GM20431 (cell line): ENCODE results near the gene ALPK3.
"Not testable (repeated sequence)": the region's sequence is repeated elsewhere in the genome, so short reads cannot be mapped to it uniquely, and the experiment has no call there.

Experiments used
- in situ Hi-C: fragments of 300-500 bp; cut with MseI, MboI; formaldehyde crosslinking; loops from one replicate; pipeline ENCODE4 v1.15.0; 2020; ENCODE audit warnings: low sequenced_read_pairs; ENCODE audit not compliant: unreplicated experiment

ALPK3 gene

DNA sequence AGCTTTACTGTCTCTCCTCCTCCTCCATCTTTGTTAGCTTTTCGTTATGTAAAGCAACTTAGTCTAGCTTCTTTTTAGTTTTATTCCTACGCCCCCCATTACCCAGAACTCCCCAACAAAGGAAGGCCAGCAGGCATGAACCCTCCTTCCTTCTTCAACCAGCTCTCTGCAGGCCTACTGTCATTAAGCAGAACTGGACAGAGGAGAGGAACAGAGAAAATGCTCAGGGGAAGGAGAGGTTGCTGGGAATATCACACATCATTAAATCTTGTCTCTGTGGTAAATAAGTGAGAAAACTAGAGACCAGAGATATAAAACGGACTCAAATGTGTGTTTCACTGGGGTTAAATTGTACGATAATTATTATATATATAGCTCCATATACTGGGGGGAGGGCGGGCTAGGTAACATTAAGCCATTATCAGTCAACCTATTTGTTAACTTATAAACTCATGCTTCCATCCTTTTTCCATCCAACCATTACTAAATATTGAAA is 48.0 kb downstream of the ALPK3 start:
- in situ Hi-C loops: no loop called here

- in situ Hi-C loops: no loop called here
These were observed 51.1 kb downstream of the ALPK3 start for GRCh38 chr15:84868037-84868880.

GRCh38 chr15:84869510-84869909 is 52.4 kb downstream of the ALPK3 start:
- in situ Hi-C loops: no loop called here

- in situ Hi-C loops: no loop called here
These were observed 54.4 kb downstream of the ALPK3 start for GRCh38 chr15:84871428-84871985.

DNA sequence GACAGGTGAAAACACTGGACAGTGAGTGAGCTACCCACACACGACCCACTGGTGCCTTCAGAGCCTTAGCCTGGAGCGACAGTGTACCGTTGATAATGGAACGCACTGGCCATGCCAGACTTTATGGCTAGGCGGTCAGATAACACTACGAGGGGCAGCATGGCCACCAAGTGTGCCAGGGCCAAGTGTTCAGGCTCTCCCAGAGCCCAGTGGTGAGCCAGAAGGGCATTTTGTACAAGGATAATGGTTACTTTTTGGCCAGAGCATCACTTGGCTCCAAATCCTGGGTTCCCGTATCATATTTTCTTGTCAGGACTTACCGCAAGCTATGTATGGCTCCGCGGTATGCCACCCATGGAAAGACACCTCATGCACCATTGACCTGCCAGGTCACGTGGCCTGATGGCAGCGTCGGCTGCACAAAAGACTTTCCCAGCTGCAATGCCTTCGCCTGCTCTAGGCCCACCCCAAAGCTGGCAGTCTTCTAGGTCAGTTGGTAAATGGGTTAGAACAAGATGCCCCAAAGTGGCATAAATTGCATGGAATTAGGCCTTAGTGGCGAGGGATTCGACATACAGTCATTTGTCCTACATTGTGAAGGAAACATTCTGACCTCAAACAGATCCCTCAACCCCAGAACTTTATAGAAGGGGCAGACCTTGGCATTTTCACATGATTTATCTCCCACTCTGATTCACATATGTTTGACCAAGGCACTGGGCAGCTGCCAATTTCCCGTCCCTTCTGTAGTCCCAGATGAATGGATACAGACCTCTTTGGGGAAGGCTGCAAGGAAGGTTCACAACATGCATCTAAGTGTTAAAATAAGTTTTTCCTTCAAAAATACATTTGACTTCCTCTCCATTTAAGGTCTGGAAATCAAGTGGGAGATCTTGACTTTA is 55.1 kb downstream of the ALPK3 start:
- in situ Hi-C loops: no loop called here

DNA sequence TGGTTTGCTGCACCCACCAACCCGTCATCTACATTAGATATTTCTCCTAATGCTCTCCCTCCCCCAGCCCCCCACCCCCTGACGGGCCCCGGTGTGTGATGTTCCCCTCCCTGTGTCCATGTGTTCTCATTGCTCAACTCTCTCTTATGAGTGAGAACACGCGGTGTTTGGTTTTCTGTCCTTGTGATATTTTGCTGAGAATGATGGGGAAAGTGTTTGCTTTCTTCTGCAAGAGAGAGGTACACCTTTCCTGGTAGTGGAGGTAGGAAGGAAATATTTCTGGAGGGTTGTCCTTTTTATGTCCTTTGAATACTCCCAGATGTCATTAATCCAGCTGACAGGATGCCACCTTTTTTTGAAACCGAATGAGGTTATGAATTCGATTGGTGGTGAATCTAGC is 56.8 kb downstream of the ALPK3 start:
- in situ Hi-C loops: no loop called here

DNA sequence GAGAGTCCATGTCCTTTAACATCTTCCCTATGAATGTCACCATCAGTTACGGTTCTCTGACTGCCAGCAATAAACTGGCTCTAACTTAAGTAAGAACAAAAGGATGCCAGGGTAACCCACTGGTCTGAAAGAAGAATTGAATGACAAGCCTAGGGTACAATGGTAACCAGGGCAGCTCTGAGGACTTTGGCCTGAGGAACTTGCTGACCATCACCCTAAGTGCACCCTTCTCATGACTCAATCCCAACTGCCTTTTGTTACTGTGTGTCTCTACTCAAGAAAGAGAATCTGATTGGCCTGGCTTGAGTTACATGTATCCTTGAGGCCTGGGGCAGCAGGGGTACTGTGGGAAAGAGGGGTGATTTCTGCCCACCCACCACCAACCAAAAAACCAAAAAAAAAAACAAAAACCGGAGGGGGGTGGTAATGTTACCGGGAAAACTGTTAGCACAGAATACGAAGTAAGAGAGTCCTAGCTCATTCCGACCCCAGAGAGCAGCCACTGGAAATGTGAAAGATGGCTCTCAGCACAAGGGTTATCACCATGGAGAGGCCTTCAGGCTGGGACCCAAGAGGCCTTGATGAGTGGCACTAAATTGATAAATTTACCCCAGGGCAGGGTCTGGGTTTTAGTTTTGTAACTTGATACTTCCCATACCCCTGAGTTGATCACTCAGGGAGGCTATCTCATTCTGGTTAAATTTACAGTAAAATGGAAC is 58.0 kb downstream of the ALPK3 start:
- in situ Hi-C loops: no loop called here

DNA sequence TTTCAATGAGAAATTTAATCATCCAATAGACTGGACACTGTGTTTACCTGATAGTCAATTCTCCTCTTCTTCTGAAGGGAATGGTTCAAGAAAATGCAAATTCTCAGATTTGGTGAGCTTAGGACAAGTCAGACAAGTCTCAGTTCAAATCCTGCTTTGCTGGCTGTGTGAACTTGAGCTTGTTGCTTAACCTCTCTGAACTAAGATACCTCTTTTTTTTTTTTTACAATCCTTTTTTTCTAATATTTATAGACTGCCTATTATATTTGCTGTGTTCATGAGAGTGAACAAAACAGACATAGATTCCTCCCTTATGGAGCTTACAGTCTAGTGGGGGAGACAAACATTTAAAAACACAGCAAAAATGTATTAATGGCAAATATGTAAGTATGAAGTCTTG is 59.1 kb downstream of the ALPK3 start:
- in situ Hi-C loops: no loop called here

DNA sequence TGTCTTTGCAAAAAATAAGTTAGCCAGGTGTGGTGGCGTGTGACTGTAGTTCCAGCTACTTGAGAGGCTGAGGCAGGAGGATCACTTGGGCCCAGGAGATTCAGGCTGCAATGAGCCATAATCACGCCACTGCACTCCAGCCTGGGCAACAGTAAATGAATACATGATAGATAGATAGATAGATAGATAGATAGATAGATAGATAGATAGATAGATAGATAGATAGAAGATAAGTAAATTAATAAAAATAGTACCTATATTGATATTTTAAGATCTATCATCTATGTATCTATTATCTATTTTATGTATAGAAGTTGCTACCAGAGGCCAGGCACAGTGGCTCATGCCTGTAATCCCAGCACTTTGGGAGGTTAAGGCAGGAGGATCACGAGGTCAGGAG is 60.5 kb downstream of the ALPK3 start:
- in situ Hi-C loops: not testable (repeated sequence)

GRCh38 chr15:84878504-84878903 is 61.3 kb downstream of the ALPK3 start:
- in situ Hi-C loops: no loop called here

DNA sequence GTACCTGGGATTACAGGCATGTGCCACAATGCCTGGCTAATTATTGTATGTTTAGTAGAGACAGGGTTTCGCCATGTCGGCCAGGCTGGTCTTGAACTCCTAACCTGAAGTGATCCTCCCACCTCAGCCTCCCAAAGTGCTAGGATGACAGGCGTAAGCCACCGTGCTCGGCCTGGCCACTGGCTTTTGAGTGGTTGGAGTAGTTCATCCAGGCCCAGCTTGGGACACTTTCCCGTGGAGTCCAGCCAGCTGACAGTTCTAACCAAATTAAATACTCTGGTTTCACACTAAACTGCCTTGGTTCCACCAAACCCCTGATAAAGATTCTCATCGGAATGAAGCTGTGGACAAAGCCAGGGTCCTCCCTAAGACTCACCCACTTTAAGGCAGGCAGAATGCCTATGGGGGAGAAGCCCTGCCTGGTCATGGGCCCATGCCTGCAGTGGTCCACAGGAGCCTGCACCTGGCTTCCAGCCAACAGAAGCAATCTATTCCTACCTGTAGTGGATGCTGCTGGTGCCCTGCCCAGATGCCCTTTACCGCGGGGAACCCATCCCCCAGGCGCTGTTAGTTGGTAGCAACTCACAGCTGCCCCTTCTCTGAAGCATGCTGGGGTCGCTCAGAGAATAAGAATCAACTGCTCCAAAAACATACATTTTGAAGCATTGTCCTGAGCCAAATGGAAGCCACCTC is 62.1 kb downstream of the ALPK3 start:
- in situ Hi-C loops: no loop called here

DNA sequence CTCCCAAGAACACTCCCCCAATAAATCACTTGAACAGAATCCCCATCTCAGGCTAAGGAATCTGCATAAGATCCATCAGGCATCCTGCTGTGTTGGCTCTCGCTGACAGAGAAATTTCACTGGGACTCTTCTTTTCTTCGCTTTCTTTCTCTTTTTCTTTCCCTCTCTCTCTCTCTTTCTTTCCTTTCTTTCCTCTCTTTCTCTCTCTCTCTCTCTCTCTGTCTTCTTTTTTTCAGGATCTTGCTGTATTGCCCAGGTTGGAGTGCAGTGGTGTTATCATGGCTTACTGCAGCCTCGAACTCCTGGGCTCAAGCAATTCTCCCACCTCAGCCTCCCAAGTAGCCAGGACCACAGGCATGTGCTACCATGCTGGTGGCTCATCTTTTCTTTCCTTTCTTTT is 62.9 kb downstream of the ALPK3 start:
- in situ Hi-C loops: no loop called here

DNA sequence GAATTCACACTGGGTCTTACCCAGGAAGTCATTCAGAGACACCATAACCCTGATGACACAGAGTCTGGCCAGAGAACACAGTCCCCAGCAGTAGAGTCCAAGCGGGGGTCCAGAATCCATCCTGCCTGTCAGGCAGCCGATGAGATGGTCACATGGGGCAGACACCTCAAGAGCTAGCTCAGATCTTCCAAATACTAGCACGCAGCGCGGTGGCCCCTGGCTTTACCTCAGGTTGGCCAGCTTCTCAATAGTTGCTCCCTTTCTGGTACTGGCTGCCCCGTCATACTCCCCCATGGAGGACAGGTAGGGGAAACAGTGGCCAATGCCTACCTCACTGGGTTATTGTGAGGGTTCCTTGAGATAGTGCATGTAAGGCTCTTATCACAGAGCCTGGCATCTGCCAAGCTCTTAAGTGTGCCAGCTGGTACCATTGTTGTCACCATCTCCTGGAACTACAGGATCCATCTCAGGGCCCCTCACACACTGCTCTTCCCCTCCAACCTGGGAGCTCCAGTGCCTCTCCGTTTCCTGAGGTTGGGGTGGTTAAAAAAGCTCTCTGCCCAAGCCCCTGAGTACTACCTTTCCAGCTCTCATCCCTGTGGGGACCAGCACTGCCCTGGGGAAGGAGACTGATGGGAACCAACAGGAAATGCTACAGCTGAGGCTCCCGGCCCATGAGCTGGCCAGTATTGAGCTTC is 63.8 kb downstream of the ALPK3 start:
- in situ Hi-C loops: no loop called here

DNA sequence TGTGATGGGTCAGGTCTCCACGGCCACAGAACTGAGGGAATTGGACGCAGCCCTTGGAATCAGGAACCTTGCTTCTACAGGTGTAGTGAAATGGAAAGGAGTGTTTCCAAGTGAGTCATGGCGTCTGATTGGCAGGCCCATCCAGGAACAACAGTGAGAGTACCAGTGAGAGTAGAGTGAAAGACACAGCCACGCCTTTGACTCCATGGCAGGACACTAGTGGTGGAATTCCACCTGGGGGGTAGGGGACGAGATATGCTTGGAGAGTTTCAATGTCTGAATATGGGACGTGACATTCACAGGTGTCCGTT is 64.3 kb downstream of the ALPK3 start:
- in situ Hi-C loops: no loop called here

GRCh38 chr15:84883466-84883865 is 66.3 kb downstream of the ALPK3 start:
- in situ Hi-C loops: no loop called here

DNA sequence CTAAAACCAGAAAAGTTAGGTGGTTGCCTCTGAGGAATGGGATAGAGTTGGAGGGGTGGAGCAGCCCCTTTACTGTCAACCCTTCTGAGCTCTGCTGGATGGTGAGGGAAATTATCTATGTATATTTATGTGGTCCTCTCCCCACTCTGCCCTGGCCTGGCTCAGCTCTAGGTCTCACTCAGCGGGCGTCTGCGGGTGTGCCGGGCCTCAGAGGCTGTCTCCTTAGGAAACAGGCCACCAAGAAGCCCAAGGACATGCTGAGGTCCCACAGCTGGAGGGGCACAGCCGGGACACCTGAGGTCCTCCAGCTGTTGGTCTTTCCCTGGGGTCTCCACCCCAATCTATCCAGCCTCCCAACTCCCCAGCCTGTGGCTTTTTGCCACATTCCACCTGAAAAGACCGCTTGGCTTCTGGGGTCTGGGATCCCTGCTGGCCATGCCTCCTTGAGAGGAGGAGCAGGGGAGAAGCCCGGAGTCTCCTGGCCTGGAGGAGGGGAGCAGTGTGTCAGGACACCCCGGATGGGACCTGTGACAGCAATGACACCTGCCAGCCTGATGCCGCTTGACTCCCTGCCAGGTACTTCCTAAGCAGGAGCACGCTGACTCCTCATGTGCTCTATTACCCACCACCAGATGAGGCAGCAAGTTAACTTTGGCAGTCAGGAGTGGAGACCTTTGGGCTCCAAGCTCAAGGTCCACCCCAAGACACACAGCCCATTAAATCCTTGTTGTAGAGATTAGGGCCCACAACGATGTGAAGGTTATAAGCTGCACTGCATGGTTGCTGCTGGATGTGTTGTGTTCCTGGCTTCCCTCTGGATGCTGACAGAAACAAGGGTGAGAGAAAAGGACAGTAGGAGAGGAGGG is 67.0 kb downstream of the ALPK3 start, which contains the start of gene SLC28A1:
SLC28A1 (plus strand) TSS at position 747 of the 866 bp plus-strand sequence. CDS start 3,099 bp downstream, outside the sequence.
- in situ Hi-C loops: no loop called here

GRCh38 chr15:84885801-84886200 is 68.6 kb downstream of the ALPK3 start:
- in situ Hi-C loops: no loop called here
